CD4-positive, alpha-beta T cell treated with Interleukin-15 for 1 hour (primary cell): Measurements from ENCODE around the gene KIAA1614.

Source experiments
- DNase-seq: peaks from one replicate; pipeline ENCODE4 v3.0.0-alpha.2; 2020

Gene KIAA1614

DNA sequence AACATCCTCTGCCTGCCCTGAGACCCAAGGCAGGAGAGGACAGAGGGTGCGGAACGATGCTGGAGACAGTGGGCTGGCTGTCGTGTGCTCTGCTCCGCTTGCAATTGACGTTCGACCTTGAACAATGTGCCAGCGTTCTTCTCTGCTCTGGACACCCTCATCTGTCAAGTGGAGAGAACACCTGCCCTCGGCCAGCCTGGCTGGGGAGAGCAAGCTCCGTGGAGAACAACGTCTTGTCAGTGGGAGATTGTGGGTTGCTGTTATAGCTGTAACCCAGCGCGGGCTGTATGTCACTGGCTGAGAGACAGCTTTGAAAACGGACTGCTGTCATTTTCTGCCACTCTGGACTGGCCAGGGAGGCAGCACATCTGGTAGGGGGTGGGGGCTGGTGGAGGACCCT is 14.7 kb downstream of the KIAA1614 start:
- DNase-seq: no peak

GRCh38 chr1:180927841-180928240 is 15.1 kb downstream of the KIAA1614 start:
- DNase-seq: no peak

GRCh38 chr1:180928331-180929230 is 15.9 kb downstream of the KIAA1614 start:
- no peak for DNase-seq

- no peak for DNase-seq
These were observed 16.7 kb downstream of the KIAA1614 start for GRCh38 chr1:180929389-180929788.

GRCh38 chr1:180930687-180931086 is 18.0 kb downstream of the KIAA1614 start:
- DNase-seq: no peak

- DNase-seq: no peak
These were observed 18.8 kb downstream of the KIAA1614 start for GRCh38 chr1:180931529-180931928.

- DNase-seq: no peak
These were observed 19.7 kb downstream of the KIAA1614 start for GRCh38 chr1:180932378-180932777.

- no peak for DNase-seq
These were observed 20.4 kb downstream of the KIAA1614 start for GRCh38 chr1:180933141-180933540.

DNA sequence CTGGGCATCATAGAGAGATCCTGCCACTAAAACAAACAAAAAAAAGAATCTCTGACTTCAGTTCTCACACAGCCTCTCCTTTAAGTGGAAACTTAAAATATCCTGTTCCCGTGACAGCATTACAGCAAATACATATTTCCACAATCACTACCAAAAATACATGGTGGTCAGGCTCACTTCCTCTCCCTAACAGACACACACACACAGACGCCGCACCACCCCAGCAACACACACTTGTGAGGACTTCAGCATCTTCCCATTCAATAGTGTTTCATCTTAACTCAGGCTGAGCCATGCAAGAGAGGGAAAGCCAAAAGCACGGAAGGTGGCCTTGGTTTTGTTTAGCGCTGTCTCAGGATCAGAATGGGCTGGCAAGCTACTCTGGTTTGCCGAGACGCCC is 21.9 kb downstream of the KIAA1614 start:
- no peak for DNase-seq

GRCh38 chr1:180935326-180936109 is 22.8 kb downstream of the KIAA1614 start:
- DNase-seq: no peak

DNA sequence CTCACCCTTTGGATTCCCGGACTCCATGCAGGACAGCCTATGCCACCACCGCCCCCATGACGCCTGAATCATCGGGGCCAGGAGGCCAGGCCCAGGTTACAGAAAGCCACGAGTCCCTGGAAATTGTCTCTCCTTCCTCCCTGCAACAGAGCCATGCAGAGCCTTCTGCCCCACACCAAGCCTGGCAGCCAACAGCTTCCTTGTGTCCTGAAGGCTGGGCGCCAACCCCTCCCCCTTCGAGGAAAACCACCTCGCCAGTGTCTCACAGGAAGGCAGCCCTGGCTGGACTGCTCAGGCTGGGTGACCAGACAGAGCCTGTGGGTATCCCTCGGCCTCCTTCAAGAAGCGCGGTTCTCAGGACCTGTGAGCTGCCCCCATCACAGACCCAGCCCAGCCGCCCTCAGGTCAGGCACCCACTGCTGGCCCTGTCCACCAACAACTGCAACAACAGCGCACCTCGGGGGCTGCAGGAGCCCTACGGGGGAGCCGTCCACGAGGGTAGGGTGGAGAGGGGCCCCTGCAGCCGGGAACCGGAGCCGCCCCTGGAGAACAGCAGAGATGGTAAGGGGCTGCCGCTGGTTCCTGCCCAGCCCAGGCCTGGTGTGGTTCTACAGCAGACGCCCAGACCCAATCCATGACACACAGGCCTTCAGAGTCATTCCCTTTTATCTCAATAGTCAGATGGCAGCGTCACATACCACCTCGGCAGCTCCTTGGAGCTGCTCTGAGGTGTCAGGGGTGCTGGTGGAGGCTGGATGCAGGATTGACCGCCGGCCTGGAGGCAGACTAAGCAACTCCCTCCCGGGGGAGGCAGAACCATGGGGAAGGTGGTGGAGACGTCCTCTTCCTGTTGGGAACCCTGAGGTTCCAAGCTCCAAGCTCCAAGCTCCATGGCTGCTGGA is 23.7 kb downstream of the KIAA1614 start:
- DNase-seq: no peak

- DNase-seq: no peak
These were observed 24.3 kb downstream of the KIAA1614 start for GRCh38 chr1:180937012-180937372.

DNA sequence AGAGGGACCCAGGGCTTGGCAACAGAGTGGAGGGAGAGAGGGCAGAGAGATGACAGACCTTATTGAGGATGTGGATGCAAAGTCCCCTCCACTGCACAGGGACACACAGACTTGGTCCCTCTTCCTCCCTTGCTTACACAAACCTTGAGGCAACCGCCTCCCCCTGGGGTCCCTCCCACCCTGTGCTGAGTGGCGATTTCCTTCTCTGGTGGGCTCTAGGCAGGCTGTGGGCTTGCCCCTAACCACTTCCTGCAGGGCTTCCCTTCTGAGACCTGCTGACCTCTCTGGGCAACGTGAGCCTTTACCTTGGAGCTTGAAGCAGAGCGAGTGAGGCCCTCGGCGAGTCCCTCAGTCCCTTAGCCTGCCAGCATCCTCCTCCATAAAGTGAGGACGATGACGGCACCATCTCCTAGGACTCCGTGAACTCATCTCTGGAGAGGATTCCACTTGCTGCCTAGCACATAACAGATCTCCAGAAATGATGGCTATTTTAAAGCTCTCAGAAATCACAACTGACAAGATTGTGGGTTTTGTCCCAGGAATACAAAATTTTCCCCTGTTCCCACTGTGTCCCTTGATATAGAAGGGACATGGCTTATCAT is 25.0 kb downstream of the KIAA1614 start:
- DNase-seq: no peak

DNA sequence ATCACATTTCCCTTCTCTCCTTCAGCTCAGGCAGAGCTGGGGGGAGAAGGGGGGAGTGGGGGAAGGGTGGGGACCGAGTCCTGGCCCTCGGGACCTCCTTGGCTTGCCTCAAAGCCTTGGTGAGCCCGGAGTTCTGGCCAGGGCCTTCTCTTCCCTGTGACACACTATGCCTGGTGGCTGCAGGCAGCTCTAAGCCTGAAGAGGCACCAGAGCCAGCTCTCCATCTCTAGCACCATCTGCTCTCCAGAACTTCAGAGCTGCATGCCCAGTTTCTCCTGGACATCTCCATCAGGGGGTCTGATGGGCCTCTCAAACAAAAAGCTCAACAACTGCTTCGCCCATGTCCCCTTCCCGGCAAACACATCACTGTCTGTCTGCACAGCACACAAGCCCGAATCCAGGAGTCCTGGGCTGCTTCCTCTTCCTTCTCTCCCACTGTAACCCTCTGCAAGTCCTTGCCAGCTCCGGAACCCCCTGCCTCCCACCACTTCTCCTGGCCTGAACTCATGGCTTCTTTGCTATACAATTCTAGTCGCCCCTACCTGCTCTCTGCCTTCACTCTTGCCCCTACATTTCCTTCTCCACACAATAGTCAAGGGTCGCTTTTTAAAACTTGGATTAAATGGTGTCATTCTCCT is 26.5 kb downstream of the KIAA1614 start:
- DNase-seq: no peak

DNA sequence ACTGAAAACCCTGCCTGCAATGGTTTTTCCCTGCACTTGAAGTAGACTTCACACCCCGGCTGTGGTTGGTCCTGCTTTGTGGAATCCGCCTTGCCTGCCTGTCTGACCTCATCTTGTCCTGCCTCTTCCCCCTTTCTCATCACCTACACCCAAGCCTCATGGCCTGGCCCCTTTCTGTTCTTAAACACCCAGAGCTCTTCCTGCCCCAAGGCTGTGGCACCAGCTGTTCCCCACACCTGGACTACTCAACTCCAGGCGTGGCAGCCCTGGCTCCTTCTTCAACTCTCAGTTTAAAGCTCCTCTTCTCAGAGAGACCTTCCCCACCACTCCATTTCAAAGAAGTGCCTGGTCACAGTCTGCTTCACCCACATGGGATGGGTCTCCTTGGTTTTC is 27.0 kb downstream of the KIAA1614 start:
- DNase-seq: no peak

DNA sequence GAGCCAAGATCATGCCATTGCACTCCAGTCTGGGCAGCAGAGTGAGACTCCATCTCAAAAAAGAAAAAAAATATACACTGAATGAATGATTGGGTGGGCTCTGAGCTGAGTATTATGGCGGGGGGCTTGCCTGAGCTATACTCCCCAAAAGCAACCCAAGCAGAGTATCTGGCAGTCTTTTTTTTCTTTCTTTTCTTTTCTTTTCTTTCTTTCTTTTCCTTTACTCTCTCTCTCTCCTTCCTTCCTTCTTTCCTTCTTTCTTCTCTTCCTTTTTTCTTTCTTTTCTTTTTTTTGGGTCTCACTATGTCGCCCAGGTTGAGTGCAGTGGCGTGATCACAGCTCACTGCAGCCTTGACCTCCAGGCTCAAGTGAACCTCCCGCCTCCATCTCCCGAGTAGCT is 27.7 kb downstream of the KIAA1614 start:
- no peak for DNase-seq

- no peak for DNase-seq
These were observed 29.0 kb downstream of the KIAA1614 start for GRCh38 chr1:180941518-180942275.

GRCh38 chr1:180945151-180945550 is 32.5 kb downstream of the KIAA1614 start:
- DNase-seq: no peak

GRCh38 chr1:180945551-180945950 is 32.9 kb downstream of the KIAA1614 start:
- no peak for DNase-seq

DNA sequence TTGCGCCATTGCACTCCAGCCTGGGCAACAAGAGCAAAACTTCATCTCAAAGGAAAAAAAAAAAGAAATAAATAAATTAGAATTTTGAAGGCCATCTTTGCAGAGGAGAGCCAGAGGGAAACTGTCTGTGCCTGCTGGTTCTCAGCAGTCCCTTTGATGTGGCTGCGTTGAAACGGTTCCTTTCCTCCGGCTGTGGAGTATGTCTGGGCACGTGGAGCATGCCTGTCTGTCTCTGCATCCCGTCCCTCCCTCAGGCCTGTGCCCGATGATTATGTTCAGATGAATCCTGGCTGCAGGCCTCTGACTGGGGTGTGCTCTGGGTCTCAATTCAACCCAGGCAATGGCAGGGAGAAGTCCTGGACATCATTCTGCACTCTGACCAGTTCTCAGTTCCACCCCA is 33.4 kb downstream of the KIAA1614 start:
- no peak for DNase-seq
